ENCODE measurements around the gene DTX3L.
"Not testable (repeated sequence)": the region's sequence is repeated elsewhere in the genome, so short reads cannot be mapped to it uniquely, and the experiment has no call there.

Gene DTX3L

GRCh38 chr3:122562923-122563716, 1.0 kb upstream of the DTX3L start:
- no peak for DNase-seq (ENCODE audit: low spot score)

- DNase-seq (ENCODE audit: low spot score): no peak
Observed at GRCh38 chr3:122563717-122564025, 467 bp upstream of the DTX3L start.

GRCh38 chr3:122568131-122568530, 4.0 kb downstream of the DTX3L start:
- DNase-seq (ENCODE audit: low spot score): not testable (repeated sequence)

- DNase-seq (ENCODE audit: low spot score): no peak
Observed at GRCh38 chr3:122568755-122569154, 4.6 kb downstream of the DTX3L start.

GRCh38 chr3:122572940-122573412, 8.8 kb downstream of the DTX3L start:
- DNase-seq (ENCODE audit: low spot score): no peak

GRCh38 chr3:122576174-122576940, 12.2 kb downstream of the DTX3L start:
- DNase-seq (ENCODE audit: low spot score): no peak

- DNase-seq (ENCODE audit: low spot score): no peak
Observed at GRCh38 chr3:122577409-122578031, 13.4 kb downstream of the DTX3L start, which contains the start of gene PARP15. Gene PARP15, plus strand, starts transcription at chr3:122577650. Its CDS starts 18 bp downstream, at chr3:122577668.

GRCh38 chr3:122578069-122578740, 14.1 kb downstream of the DTX3L start:
- no peak for DNase-seq (ENCODE audit: low spot score)

GRCh38 chr3:122580470-122580869, 16.3 kb downstream of the DTX3L start:
- no peak for DNase-seq (ENCODE audit: low spot score)

GRCh38 chr3:122581622-122582021, 17.5 kb downstream of the DTX3L start:
- no peak for DNase-seq (ENCODE audit: low spot score)

GRCh38 chr3:122582390-122582789, 18.3 kb downstream of the DTX3L start:
- DNase-seq (ENCODE audit: low spot score): no peak

GRCh38 chr3:122586098-122586497, 22.0 kb downstream of the DTX3L start:
- DNase-seq (ENCODE audit: low spot score): no peak

- DNase-seq (ENCODE audit: low spot score): no peak
Observed at GRCh38 chr3:122586773-122587485, 22.8 kb downstream of the DTX3L start.

- no peak for DNase-seq (ENCODE audit: low spot score)
Observed at GRCh38 chr3:122587572-122587971, 23.4 kb downstream of the DTX3L start.

GRCh38 chr3:122589297-122589696, 25.2 kb downstream of the DTX3L start:
- DNase-seq (ENCODE audit: low spot score): no peak

GRCh38 chr3:122590610-122591009, 26.5 kb downstream of the DTX3L start:
- no peak for DNase-seq (ENCODE audit: low spot score)

- DNase-seq (ENCODE audit: low spot score): no peak
Observed at GRCh38 chr3:122594025-122594424, 29.9 kb downstream of the DTX3L start.

GRCh38 chr3:122598151-122598550, 34.0 kb downstream of the DTX3L start:
- DNase-seq (ENCODE audit: low spot score): no peak

GRCh38 chr3:122598556-122598955, 34.4 kb downstream of the DTX3L start:
- no peak for DNase-seq (ENCODE audit: low spot score)

GRCh38 chr3:122602011-122602710, 38.0 kb downstream of the DTX3L start:
- DNase-seq (ENCODE audit: low spot score): no peak

GRCh38 chr3:122603056-122603455, 38.9 kb downstream of the DTX3L start:
- no peak for DNase-seq (ENCODE audit: low spot score)

Measured in cerebellar cortex (tissue), 1 donor.